Transverse colon (tissue), 4 donors: ENCODE data around the gene MT1F.

Source experiments
- CTCF ChIP-seq, 5 experiments: fragments of 200-600 bp in 3 of 5; fragments of 450-650 bp in 2 of 5; sonication (generic) in 3 of 5; IDR thresholded peaks; 1 replicate in 2 of 5; 2 replicates in 3 of 5; pipeline ENCODE4 v1.5.1; 2016 to 2017; ENCODE audit warnings: antibody characterized with exemption in 5 of 5, inconsistent platforms in 3 of 5, mild to moderate bottlenecking in 2 of 5, moderate library complexity in 1 of 5
- EP300 ChIP-seq: sonication (generic); formaldehyde crosslinking; IDR thresholded peaks from one replicate; pipeline ENCODE4 v1.6.1; 2017; ENCODE audit warnings: antibody characterized with exemption, low read depth
- POLR2A ChIP-seq: fragments of 450-650 bp; IDR thresholded peaks from one replicate; pipeline ENCODE4 v1.6.1; 2016; ENCODE audit warnings: antibody characterized with exemption, mild to moderate bottlenecking, moderate library complexity
- POLR2AphosphoS5 ChIP-seq, 3 donors: sonication (generic); formaldehyde crosslinking; IDR thresholded peaks; one replicate each; pipeline ENCODE4 v1.6.1; 2016; ENCODE audit warnings: antibody characterized with exemption in 3 of 3

DNA sequence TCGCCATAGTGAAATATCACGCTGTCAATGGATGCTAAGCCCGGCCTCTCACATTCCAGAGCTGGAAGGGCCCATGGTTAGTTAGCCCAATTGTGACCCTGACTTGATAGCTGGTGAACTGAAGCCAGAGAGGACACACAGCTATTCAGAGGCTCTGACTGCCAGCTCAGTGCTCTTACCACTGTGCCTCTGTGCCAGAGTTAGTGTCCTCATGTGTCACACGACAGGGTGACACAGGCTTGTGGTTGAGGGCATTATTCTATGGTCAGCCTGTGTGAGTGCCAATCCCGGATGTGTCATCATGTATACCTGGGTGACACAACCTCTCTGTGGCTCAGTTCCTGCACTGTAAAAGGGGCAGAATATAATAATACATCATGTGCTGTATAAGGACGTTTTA is 22.1 kb downstream of the MT1F start:
- TF ChIP-seq POLR2AphosphoS5 (IDR thresholded peaks at IDR 0.05) (no peak), CTCF (IDR thresholded peaks at IDR 0.05) (no peak), POLR2A (no peak), EP300 (no peak)
